Choroid plexus epithelial cell (primary cell): ENCODE data around the gene OR2F2.

Source experiments
- DNase-seq: peaks from one replicate; pipeline ENCODE4 v3.0.0-alpha.2; 2010; ENCODE audit warnings: low read depth
- H3K4me3 ChIP-seq: 2 replicates; pipeline ENCODE4 v1.5.1; 2011; ENCODE audit warnings: low read depth, mild to moderate bottlenecking, control low read depth, low read length, moderate library complexity
- CTCF ChIP-seq: conservative IDR thresholded peaks from 2 replicates; pipeline ENCODE4 v1.5.1; 2011; ENCODE audit warnings: low read depth, mild to moderate bottlenecking, control low read depth, inconsistent platforms, low read length, moderate library complexity

The OR2F2 gene

GRCh38 chr7:143892527-143893300 lies 42.3 kb upstream of the OR2F2 start:
- TF ChIP-seq CTCF = peak; percentile 58
- no peak overlapping the region for H3K4me3 ChIP-seq
- peak; percentile 72 for DNase-seq

- TF ChIP-seq CTCF = no peak
- DNase-seq = no peak
- no peak overlapping the region for H3K4me3 ChIP-seq
These were observed 38.4 kb upstream of the OR2F2 start for GRCh38 chr7:143896667-143897066.

- DNase-seq = no peak
- no peak for TF ChIP-seq CTCF
- H3K4me3 ChIP-seq = no peak overlapping the region
These were observed 36.2 kb upstream of the OR2F2 start for GRCh38 chr7:143898810-143899209.

- peak; percentile 60 for DNase-seq
- H3K4me3 ChIP-seq = peak overlapping the region; percentile 75
- TF ChIP-seq CTCF = no peak
These were observed 34.7 kb upstream of the OR2F2 start for GRCh38 chr7:143900230-143900766.

GRCh38 chr7:143901332-143901667 lies 33.7 kb upstream of the OR2F2 start:
- H3K4me3 ChIP-seq = peak overlapping the region; percentile 75
- peak; percentile 72 for DNase-seq
- no peak for TF ChIP-seq CTCF

GRCh38 chr7:143901668-143902331 lies 33.2 kb upstream of the OR2F2 start, which contains the start of gene TCAF1:
Gene TCAF1 (minus strand): TSS chr7:143902176. CDS start chr7:143876608, 25,568 bp downstream.
- TF ChIP-seq CTCF = peak; percentile 59
- peak; percentile 97 for DNase-seq
- H3K4me3 ChIP-seq = peak within 1 kb of the TSS; percentile 75
